OCI-LY7 (cell line): ENCODE measurements around the gene NECAB2. TPM values are rescaled to one million over a fixed set of nuclear protein-coding genes. Genes with fewer than 3 reads are reported as not detected.
"Not testable (repeated sequence)": the region's sequence is repeated elsewhere in the genome, so short reads cannot be mapped to it uniquely, and the experiment has no call there.

ENCODE experiments used
- BruUV-seq: library from RNA; stranded (reverse); fragments of 400-500 nt; replicated peaks from 2 replicates; lab custom pipeline; 2021; lab: Mats Ljungman, UMichigan
- CTCF ChIA-PET: fragments of 300-600 bp; sonication (Branson Sonifier 250); formaldehyde crosslinking; loops from one replicate; lab custom pipeline; 2022; ENCODE audit warnings: antibody characterized with exemption; ENCODE audit not compliant: unreplicated experiment; lab: Charles Lee
- POLR2A ChIA-PET: fragments of 300-600 bp; sonication (Branson Sonifier 250); formaldehyde crosslinking; loops from one replicate; lab custom pipeline; 2022; ENCODE audit warnings: antibody characterized with exemption; lab: Charles Lee
- DNase-seq: peaks from one replicate; pipeline ENCODE4 v3.0.0-alpha.2; 2015; ENCODE audit warnings: low spot score
- H2AFZ ChIP-seq: fragments of 200-600 bp; sonication (generic), shearing (Covaris generic); 2 replicates; pipeline ENCODE4 v1.6.1; 2014; ENCODE audit warnings: mild to moderate bottlenecking, antibody characterized with exemption, low read length, moderate library complexity
- H3K27ac ChIP-seq: fragments of 200-600 bp; sonication (generic); 2 replicates; pipeline ENCODE4 v1.5.1; 2014; ENCODE audit warnings: mixed run types, low read depth, mild to moderate bottlenecking, moderate library complexity, low read length, inconsistent platforms; ENCODE audit not compliant: poor library complexity, severe bottlenecking
- H3K36me3 ChIP-seq: fragments of 200-600 bp; sonication (generic); 2 replicates; pipeline ENCODE4 v1.6.1; 2014; ENCODE audit warnings: mild to moderate bottlenecking, antibody characterized with exemption, low read length, moderate library complexity, mixed read lengths; ENCODE audit not compliant: insufficient read depth
- H3K4me1 ChIP-seq: fragments of 200-600 bp; sonication (generic); 2 replicates; pipeline ENCODE4 v1.5.1; 2014; ENCODE audit warnings: mild to moderate bottlenecking, low read length; ENCODE audit not compliant: insufficient read depth, poor library complexity, severe bottlenecking
- H3K4me2 ChIP-seq: fragments of 200-600 bp; sonication (generic); 2 replicates; pipeline ENCODE4 v1.6.1; 2014; ENCODE audit warnings: mild to moderate bottlenecking, low read length
- H3K4me3 ChIP-seq: fragments of 200-600 bp; sonication (generic); 2 replicates; pipeline ENCODE4 v1.5.1; 2014; ENCODE audit warnings: mild to moderate bottlenecking, low read depth, low read length; ENCODE audit not compliant: poor library complexity, severe bottlenecking
- H3K79me2 ChIP-seq: fragments of 200-600 bp; sonication (generic); 2 replicates; pipeline ENCODE4 v1.6.1; 2016; ENCODE audit warnings: low read depth, mild to moderate bottlenecking, low read length, moderate library complexity, mixed read lengths; ENCODE audit not compliant: insufficient read depth
- H3K9me2 ChIP-seq: fragments of 200-600 bp; sonication (generic); 2 replicates; pipeline ENCODE4 v1.6.1; 2016; ENCODE audit warnings: mild to moderate bottlenecking, low read length, mixed read lengths; ENCODE audit not compliant: insufficient read depth
- H3K9me3 ChIP-seq: fragments of 200-600 bp; sonication (generic); 2 replicates; pipeline ENCODE4 v1.6.1; 2014; ENCODE audit warnings: mild to moderate bottlenecking, mixed run types, low read length, mixed read lengths
- H4K20me1 ChIP-seq: fragments of 200-600 bp; sonication (generic); 2 replicates; pipeline ENCODE4 v1.6.1; 2014; ENCODE audit warnings: mild to moderate bottlenecking, antibody characterized with exemption, low read length, moderate library complexity, mixed read lengths; ENCODE audit not compliant: insufficient read depth
- EZH2phosphoT487 ChIP-seq: fragments of 200-600 bp; sonication (generic); IDR thresholded peaks from 2 replicates; pipeline ENCODE4 v1.6.1; 2018; ENCODE audit warnings: low read depth, borderline replicate concordance, mild to moderate bottlenecking, mixed run types, antibody characterized with exemption, low read length, moderate library complexity, mixed read lengths
- intact Hi-C: fragments of 100-400 bp; cut with micrococcal nuclease; formaldehyde crosslinking; loops from one replicate; pipeline ENCODE4 v1.10.0; 2022; ENCODE audit not compliant: unreplicated experiment
- total RNA-seq, 2 experiments: library from RNA; depleted of rRNA in 1 of 2; stranded (reverse); fragments of >200 nt in 1 of 2; shearing (Covaris generic) in 1 of 2; gene quantifications; 2 replicates each; pipeline ENCODE4 v1.2.3, GENCODE V29; 2014 to 2022
- TF ChIP-seq, protein P1 (sequence below): fragments of 200-600 bp; sonication (generic); conservative IDR thresholded peaks from 2 replicates; pipeline ENCODE4 v1.5.1; 2014; ENCODE audit warnings: mild to moderate bottlenecking, antibody characterized with exemption, low read length, moderate library complexity, mixed read lengths

Gene NECAB2
- total RNA-seq, 2 experiments from 2014 or later: not detected

GRCh38 chr16:83940630-83941378, 27.2 kb upstream of the NECAB2 start:
- Histone ChIP-seq H3K9me3 (no peaks in the 10 kb centered on the region), H3K4me2 (no peak overlapping the region), H3K4me1 (no peaks in the 10 kb centered on the region), H3K36me3 (no peaks in the 10 kb centered on the region), H2AFZ (no peak overlapping the region), H3K27ac (no peak overlapping the region), H3K79me2 (no peaks in the 10 kb centered on the region), H4K20me1 (no peaks in the 10 kb centered on the region), H3K9me2 (no peaks in the 10 kb centered on the region), H3K4me3 (no peak overlapping the region)
- ChIA-PET CTCF (interaction anchor here (0.6 kb wide), 1 partner anchor 18 kb away, joined by 6 read pairs; no protein-coding TSS in a partner anchor), POLR2A (no interaction called here)
- BruUV-seq: no TSS peak
- DNase-seq: no peak
- intact Hi-C loops: no loop called here
- TF ChIP-seq, protein P1, sequence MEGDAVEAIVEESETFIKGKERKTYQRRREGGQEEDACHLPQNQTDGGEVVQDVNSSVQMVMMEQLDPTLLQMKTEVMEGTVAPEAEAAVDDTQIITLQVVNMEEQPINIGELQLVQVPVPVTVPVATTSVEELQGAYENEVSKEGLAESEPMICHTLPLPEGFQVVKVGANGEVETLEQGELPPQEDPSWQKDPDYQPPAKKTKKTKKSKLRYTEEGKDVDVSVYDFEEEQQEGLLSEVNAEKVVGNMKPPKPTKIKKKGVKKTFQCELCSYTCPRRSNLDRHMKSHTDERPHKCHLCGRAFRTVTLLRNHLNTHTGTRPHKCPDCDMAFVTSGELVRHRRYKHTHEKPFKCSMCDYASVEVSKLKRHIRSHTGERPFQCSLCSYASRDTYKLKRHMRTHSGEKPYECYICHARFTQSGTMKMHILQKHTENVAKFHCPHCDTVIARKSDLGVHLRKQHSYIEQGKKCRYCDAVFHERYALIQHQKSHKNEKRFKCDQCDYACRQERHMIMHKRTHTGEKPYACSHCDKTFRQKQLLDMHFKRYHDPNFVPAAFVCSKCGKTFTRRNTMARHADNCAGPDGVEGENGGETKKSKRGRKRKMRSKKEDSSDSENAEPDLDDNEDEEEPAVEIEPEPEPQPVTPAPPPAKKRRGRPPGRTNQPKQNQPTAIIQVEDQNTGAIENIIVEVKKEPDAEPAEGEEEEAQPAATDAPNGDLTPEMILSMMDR: no peak
- TF ChIP-seq EZH2phosphoT487: no peak

GRCh38 chr16:83941546-83941945, 26.5 kb upstream of the NECAB2 start:
- DNase-seq, H3K4me1 ChIP-seq, H3K27ac ChIP-seq, H3K36me3 ChIP-seq, H3K9me3 ChIP-seq, H4K20me1 ChIP-seq, H2AFZ ChIP-seq, H3K4me2 ChIP-seq, H3K79me2 ChIP-seq, BruUV-seq, POLR2A ChIA-PET, intact Hi-C loops, H3K9me2 ChIP-seq, H3K4me3 ChIP-seq: not testable (repeated sequence)
- CTCF ChIA-PET: interaction anchor here (0.6 kb wide), 1 partner anchor 19 kb away, joined by 6 read pairs; no protein-coding TSS in a partner anchor

- intact Hi-C loops: no loop called here
- Histone ChIP-seq H4K20me1 (no peaks in the 10 kb centered on the region), H3K27ac (no peak overlapping the region), H2AFZ (no peak overlapping the region), H3K4me2 (no peak overlapping the region), H3K36me3 (no peaks in the 10 kb centered on the region), H3K79me2 (no peaks in the 10 kb centered on the region), H3K9me2 (no peaks in the 10 kb centered on the region), H3K4me1 (no peaks in the 10 kb centered on the region), H3K9me3 (no peaks in the 10 kb centered on the region), H3K4me3 (no peak overlapping the region)
- BruUV-seq: no TSS peak
- ChIA-PET POLR2A (no interaction called here), CTCF (no interaction called here)
- TF ChIP-seq, protein P1: no peak
- no peak for TF ChIP-seq EZH2phosphoT487
- no peak for DNase-seq
Observed at GRCh38 chr16:83942074-83942473, 26.0 kb upstream of the NECAB2 start.
